GM13977 (cell line): ENCODE data around the gene IRF1.

Experiments used
- DNase-seq: peaks from one replicate; pipeline ENCODE4 v3.0.0; 2012; ENCODE audit warnings: low spot score
- in situ Hi-C: fragments of 300-500 bp; cut with MboI; formaldehyde crosslinking; loops from one replicate; pipeline ENCODE4 v1.12.0; 2022; ENCODE audit warnings: low sequenced_read_pairs, low pct_unique_long_range_greater_than_20kb, mixed read lengths, inconsistent platforms; ENCODE audit not compliant: unreplicated experiment
- TF ChIP-seq, protein P1 (sequence below): IDR thresholded peaks from 2 replicates; pipeline ENCODE4 v1.5.1; 2012; ENCODE audit warnings: mild to moderate bottlenecking, control low read depth; ENCODE audit not compliant: insufficient read depth; ENCODE audit errors: extremely low read depth, missing control alignments

The IRF1 gene

DNA sequence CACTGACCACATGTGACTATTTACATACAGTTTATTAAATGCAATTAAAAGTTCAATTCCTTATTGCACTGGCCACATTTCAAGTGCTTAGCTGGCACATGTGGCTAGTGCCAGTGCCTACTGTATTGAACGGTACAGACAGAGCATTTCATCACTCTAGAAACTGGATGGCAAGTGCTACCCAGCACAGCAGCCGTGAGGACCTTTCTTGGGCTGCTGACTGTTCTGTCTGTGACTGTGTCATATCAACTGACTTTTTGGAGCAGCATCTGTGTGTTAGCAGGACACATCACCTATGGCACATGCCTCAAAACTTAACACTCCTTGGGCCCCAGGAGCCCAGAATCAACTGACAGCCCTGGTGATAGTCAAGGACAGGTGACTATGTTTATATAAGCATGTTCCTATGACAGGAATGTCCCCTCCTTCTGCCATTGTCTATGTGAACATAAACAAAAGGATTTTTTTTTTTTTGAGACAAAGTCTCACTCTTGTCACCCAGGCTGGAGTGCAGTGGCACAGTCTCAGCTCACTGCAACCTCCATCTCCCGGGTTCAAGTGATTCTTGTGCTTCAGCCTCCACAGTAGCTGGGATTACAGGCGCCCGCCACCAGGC, 8.9 kb downstream of the IRF1 start:
- DNase-seq, result no peak
- in situ Hi-C loops, result no loop called here
- TF ChIP-seq, protein P1, sequence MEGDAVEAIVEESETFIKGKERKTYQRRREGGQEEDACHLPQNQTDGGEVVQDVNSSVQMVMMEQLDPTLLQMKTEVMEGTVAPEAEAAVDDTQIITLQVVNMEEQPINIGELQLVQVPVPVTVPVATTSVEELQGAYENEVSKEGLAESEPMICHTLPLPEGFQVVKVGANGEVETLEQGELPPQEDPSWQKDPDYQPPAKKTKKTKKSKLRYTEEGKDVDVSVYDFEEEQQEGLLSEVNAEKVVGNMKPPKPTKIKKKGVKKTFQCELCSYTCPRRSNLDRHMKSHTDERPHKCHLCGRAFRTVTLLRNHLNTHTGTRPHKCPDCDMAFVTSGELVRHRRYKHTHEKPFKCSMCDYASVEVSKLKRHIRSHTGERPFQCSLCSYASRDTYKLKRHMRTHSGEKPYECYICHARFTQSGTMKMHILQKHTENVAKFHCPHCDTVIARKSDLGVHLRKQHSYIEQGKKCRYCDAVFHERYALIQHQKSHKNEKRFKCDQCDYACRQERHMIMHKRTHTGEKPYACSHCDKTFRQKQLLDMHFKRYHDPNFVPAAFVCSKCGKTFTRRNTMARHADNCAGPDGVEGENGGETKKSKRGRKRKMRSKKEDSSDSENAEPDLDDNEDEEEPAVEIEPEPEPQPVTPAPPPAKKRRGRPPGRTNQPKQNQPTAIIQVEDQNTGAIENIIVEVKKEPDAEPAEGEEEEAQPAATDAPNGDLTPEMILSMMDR, result no peak

DNA sequence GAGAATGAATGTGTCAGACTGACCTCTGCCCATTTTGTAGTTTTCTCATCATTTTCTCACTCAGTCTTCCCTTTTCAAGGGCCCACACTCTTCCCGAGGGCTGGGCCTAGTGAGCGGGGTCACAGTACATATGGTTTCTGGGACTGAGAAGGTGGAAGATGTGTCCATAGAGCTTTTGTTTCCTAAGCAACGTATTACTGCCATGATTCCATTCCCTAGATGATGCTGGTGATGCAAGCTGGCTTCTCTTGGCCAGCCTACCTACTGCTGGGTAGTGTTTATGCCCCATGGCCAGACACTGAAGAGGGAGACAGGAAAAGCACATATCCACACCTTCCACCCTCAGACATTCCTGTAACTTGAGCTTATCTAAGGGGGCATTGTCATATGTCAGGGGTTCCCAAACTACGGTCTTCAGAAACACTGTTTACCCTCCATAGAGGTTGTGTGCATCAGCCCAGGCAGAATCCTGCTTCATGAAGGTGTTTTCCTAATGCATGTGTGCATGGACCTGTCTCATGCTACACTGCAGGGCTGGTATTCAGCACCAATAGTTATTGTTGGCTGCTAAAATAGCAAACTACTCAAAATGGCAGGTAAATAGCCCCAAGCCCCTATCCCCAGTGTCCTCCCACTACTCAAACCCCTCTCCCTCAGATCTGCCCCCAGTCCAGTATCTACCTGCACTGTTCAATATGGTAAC, 9.5 kb downstream of the IRF1 start:
- TF ChIP-seq, protein P1, result no peak
- no peak for DNase-seq
- in situ Hi-C loops, result no loop called here

DNA sequence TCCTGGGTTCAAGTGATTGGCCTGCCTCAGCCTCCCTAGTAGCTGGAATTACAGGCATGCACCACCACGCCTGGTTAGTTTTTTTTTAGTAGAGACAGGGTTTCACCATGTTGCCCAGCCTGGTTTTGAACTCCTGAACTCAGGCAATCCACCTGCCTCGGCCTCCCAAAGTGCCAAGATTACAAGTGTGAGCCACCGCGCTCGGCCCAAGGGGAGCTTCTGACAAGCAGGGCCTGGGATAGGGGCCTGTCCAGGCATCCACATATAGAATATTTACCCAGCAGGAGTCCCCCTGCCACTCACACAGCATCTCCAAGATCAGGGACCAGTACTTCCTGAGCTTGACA, 10.1 kb downstream of the IRF1 start:
- in situ Hi-C loops, result no loop called here

DNA sequence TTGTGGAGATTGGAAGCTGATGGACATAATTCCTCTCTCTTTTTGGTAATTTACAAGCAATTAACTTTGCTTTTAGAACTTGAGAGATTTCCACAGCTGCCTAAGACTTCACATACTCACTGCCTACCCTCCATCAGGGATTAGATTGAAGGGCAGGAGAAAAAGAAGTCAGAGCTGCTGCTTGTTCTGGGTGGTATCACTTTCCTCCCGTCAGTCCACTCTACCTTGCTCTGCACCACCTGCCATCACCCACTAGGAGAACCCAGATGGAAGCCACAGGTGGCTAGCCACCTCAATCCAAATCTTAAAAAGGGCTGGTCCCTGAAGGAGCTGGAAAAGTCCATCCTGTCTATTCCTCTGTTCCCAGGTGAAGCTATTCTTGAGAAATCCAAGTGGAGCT, 10.5 kb downstream of the IRF1 start:
- no peak for DNase-seq
- TF ChIP-seq, protein P1, result no peak
- in situ Hi-C loops, result no loop called here

More for the DNA sequence above, 10.1 kb downstream of the IRF1 start:
- TF ChIP-seq, protein P1, result no peak
- DNase-seq, result no peak

DNA sequence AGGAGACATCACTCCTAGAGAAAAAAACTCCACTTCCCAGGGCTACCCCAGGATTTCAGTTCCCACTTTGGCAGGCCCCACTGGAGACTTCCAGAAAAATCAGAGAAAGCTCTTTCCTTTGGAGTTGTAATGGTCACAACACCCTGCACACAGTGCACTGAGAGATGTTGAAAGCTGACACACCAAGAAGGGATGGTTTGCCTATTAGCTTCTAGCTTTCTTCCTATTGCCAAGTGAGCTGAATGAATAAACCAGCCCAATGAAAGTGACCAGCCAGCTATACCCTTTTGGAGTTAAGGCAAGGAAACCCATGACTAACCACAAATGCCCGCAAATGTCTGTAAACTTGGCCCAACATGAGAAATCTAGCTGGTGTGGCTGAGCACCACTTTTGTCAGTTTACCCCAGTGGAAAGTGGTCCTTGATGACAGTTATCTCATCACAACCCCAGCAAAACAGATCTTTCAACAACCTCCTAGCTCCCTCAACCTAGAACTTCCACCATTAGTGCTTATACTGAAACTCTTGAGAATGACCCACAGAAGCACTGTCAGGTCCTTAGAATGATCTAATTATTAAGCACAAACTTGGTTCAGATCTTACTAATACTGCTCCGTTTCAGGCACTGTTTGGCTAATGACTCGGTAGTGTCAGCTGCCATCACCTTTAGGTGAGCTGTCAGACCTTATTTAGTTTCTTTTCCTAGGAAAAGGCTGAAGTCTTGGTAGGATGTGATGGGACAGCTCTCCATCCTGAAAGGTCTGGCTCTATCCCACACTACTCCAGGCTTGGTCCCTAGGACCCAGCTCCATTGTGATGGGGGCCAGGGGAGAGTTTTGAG, 11.2 kb downstream of the IRF1 start:
- DNase-seq, result no peak
- TF ChIP-seq, protein P1, result no peak
- in situ Hi-C loops, result loop anchor here (10.0 kb wide), 1 partner anchor 55 kb away; no protein-coding TSS in a partner anchor

DNA sequence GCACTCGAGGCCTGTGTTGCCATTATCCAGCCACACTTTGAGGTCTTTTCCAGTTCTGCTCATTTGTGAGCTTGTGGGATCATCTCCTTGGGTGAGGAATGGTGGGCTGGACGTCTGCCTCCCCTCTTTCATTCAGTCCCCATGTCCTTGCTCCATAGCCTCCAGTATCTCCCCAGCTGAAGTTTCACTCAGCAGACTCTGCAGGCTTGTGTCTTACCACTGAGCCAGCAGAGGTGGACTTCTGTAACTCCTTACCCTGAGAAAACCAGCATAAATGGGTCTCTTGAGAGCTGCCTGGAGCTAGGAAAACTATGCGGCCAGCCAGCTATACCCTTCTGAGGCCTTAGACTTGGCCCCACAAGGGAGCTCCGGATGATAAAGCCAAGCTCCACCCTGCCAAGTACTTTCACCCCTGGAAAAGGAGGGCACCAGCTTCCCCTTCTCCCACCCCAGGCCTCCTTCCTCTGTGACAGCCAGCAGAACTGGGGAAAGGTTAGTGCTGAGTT, 12.2 kb downstream of the IRF1 start:
- TF ChIP-seq, protein P1, result no peak
- in situ Hi-C loops, result loop anchor here (10.0 kb wide), 1 partner anchor 54 kb away; no protein-coding TSS in a partner anchor
- DNase-seq, result no peak
